Activated T-cell treated with anti-CD3 and anti-CD28 coated beads for 24 hours (primary cell): Measurements from ENCODE around the gene ATP2B2.

Experiments used
- DNase-seq: peaks from one replicate; pipeline ENCODE4 v3.0.0-alpha.2; 2020; ENCODE audit warnings: low read depth

Gene ATP2B2

GRCh38 chr3:10448544-10448943, 56.8 kb downstream of the ATP2B2 start:
- DNase-seq = no peak

DNA sequence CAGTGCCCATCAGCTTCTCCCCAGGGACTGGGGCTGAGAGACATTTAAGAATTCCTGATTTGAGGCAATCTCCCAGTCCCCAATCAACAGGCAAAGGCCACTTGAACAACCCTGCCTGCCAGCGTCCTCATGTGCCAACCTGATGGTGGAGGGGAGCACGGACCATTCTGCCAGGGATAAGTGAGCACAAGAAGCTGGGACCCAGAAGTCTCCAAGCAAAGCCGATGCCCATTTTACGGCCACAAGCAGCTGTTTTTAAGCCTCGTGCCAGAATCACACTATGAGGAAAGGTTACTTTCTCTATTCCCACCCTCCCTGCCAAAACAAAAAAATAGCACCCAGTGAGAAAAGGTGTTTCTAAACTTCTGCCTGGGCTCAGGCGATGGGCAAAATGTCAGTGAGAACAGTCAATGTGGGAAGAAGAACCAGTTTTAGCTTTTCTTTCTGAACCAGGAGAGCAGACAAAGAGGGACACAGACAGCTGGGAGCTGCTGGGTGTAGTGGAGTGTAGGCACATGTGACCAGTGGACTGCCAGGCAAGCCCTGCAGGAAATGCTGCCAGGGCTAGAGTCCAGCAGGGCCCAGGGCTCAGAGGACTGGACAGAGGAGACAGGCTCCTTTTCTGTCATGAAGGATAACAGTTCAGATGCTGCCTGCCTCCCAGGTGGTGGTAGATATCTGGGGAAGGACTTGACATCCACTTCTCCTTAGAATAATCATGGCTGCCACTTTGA, 57.7 kb downstream of the ATP2B2 start:
- DNase-seq = no peak

DNA sequence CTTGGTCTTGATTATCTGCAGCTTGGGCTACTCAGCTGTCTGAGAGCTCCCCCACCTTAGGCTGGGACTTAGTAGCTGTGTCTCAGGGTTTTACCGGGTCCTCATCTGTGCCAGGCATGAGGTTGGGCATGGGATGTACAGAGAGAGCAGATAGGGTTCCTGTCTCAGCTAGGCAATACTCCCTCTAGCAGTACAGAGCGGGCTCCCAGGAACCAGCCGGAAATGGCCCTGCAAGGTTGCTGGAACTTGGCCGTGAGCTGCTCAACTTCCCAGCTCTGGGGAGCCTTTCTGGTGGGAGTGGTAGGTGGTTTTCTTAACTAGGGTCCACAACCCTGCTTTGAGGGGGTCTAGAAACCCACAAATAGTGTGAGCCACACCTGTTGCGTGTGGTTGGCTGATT, 58.3 kb downstream of the ATP2B2 start:
- no peak for DNase-seq

- no peak for DNase-seq
These were observed 59.7 kb downstream of the ATP2B2 start for GRCh38 chr3:10445561-10446175.

DNA sequence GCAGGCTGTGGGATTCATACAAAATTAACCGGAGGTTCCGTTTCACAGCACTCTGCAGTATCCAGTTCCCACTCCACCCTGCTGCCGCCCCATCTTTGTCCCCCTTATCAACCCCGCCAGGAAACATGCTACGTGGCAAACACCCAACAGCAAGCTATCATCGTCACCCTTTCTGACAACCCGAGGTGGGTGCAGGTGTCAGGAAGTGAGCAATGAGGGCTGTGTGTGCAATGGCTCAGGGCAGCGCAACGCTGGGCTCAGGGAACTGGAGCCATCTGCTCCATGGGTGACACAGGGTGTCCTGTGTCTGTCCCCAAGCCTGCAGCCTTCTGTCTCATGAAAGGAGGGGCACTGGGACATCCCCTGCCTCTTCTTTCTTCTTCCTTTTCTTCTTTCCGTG, 60.9 kb downstream of the ATP2B2 start:
- DNase-seq = no peak

DNA sequence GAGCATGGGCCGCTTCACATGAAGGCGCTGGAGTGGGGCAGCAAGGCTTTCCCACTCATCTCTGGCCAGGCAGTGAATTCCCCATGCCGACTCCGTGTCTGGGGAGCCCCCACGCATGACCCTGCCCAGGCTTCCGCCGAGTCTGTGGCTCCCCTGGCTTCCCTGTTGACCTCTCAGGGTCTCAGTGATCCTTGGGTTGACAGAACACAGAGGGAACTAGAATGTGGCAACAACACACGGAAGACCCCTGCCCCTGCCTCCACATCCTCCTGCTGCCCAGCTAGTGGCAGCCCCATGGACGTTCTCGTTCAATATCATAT, 61.3 kb downstream of the ATP2B2 start:
- DNase-seq = no peak

- DNase-seq = no peak
These were observed 61.9 kb downstream of the ATP2B2 start for GRCh38 chr3:10443272-10444109.

DNA sequence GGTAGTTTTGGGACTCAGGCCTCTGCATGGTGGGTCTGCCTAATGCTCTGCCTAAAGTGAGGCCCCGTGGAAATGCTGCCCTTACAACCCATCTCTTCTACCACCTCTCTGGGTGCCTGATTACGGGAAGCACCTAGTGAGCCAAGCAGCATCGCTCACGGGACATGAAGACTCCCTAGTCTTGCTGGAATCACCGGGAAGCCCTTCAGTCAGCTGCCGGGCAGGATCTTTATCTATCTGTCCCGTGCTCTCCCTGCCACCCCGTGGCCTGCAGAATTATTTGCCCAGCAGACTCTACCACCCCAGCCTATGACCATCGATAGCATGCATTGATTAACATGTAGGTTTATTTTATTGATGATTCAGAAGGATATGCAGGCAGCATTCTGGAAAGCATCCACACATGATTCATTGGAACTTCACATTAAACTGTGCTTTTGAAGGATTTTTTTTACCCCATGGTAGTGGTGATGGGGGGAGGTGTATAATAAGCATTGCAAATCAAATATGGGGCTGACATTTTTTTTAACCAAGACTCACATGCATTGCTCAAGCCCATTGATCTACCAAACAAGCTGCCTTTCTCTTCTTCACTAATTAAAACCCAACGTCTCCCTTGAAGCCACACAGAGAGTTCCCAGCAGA, 63.1 kb downstream of the ATP2B2 start:
- no peak for DNase-seq

GRCh38 chr3:10440684-10441083, 64.7 kb downstream of the ATP2B2 start:
- no peak for DNase-seq

GRCh38 chr3:10438902-10439610, 66.3 kb downstream of the ATP2B2 start:
- DNase-seq = no peak

DNA sequence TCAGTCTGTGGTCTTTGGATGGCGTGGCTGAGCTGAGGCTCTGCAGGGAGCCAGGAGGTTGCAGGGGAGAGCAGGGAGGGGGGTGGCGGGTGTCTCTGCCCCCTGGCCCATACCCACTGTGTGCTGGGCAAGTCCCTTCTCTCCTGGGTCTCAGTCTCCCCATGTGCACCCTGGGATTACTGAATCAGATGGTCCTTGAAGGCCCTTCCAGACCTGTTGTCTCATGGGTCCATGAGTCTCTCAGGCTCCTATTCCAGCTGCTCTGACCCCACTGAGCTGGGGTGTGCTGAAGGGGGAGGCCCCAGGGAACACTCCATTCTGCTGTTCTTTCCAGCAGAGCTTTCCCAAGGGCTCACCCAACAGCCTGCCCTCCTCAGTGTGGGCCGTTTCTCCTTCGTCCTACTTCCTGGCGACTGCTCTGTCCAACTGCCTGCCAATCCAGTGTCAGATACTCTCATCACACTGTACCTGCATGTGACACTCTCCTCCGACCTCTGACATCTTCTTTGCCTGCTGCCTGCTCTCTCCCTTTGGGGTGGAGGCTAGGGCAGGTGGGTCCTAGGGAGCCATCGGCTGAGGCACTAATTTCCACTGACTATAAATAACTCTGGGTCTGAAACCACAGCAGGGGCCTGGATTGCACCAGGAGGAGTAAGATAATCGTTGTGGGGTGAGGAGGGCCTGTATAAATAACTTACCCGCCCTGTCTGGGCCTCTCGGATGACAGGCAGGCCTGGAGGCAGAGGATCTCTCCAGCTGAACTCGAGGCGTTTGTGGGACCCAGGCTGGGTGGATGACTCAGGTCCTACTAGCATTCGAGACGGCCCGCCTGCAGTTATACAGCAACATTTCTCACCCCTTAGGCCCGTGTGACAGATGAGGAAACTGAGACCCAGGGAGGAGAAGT, 67.1 kb downstream of the ATP2B2 start:
- no peak for DNase-seq

DNA sequence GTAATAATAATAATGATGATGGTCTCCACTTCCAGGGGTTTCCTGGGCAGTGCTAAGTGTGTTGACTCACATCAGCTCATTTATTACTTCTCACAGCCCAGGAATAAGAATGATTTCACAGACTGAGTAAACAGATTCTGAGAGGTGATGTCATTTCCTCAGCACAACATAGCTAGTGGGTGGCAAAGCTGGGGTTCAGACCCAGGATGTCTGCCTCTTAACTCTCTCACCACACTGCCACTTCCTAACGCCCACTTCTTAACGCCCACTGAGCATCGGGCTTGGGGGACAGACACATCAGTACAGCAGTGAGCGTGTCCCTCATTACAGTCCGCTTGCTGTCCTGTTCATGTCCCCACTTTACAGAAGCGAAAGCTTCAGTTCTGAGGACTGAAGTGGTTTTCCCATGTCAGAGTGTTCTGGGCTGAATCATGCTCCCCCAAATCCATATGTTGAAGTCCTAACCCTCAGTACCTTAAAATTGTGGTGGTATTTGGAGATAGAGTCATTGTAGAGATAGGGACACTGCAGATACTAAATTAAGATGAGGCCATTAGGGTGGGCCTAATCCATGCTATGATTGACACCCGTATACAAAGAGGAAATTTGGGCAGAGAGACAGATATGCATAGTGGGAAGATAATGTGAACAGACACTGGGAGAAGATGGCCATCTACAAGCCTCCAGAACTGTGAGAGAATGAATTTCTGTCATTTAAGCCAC, 68.0 kb downstream of the ATP2B2 start:
- DNase-seq = peak; percentile 48

DNA sequence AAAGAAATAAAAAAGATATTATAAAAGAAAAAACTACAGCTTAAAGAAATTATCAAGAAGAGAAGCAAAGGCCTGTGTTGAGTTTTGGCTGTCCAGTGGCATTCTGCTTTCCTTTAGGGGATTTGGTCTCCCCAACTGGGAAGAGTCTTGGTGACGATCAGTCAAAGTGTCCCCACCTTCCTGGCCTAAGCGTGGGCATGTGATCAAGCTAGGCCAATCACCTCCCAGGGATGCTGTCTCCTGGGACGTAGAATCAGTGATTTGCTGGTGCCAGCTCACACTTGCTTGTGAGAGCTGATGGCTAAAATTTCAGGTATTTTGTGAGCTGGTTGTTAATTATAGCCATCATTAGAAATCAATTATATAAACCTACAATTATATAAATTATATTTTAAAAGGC, 69.5 kb downstream of the ATP2B2 start:
- no peak for DNase-seq

GRCh38 chr3:10434938-10435336, 70.4 kb downstream of the ATP2B2 start:
- DNase-seq = no peak

DNA sequence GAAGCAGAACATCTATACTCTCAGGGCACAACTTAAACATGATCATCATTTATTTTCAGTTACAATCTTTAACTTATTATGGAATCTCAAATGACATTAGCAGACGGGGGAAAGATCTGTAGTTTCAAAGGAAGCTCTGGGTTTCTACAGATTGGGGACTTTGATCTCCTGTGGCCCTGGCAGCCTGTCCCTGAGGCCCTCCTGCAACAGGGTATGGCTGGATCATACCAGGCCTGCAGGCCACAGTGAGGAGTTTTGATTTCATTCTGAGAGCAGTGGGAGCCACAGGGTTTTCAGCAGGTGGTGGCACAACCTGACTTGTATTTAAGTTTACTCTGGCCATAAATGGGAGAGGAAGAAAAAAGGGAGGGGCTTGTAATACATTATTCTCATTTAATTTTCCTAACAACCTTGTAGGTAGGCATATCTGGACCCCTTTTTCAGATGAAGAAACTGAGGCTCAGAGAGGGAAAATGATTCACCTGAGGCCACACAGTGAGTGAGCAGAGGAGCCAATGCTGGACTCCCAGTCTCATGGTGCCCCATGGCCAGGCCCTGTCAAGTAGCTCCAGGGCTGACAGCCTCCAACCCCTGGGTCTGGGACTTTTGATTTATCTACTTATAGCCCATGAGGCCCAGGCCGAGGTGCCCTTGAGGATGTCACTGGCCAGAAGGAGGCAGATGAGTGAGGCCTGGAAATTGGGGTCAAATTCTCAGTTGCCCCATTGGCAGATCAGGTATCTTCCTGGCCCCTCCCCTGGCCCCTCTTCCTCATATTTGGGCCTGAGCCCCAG, 71.0 kb downstream of the ATP2B2 start:
- no peak for DNase-seq

DNA sequence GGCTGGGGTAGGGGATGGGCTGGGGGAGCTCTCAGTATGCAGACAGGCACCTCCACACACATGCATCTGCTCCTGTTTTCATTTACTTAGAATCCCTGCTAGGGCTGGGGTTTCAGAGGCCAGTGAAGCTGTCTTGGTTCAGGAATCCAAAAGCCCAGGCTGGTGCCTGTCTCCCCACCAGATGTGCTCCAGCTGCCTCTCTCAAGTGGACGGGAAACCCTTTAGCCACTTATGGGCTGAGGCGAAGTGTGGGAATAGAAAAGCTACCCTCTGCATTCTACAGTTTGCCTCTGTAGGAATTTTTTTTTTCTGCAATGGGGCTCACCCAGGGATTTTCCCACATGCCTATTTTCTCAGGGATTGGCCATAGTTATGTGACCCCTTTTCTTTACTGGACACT, 72.5 kb downstream of the ATP2B2 start:
- no peak for DNase-seq

DNA sequence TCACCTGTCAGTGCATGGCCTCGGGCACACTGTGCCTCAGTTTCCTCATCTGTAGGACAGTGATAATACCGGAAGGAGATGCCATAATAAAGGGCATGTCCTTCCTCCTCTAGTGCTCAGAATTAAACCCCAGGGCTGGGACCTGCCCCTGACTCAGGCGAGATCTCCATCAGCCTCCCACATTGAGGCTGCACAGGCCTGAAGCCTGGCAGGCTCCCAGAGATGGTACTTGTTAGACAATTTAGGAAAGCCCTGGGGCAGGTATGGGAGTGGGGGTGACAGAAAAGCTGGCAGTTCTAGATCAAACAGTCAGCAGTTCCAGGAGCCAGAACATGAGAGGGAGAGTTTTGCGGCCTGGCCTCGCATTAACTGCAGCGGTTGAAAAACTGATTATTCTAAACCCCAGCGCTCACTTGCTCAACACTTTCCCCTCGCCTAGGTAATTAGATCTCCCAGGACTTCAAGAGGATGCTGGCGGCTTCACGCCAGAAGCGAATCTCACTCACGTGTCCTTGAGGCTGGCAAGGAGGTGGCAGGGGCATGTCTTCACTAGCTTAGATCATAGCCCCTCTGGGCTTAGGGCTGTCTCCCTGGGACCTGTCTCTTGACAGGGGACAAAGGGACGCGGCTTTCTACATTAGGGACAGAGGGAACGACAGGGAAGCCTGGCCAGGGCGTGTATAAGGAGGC, 73.1 kb downstream of the ATP2B2 start:
- DNase-seq = no peak

DNA sequence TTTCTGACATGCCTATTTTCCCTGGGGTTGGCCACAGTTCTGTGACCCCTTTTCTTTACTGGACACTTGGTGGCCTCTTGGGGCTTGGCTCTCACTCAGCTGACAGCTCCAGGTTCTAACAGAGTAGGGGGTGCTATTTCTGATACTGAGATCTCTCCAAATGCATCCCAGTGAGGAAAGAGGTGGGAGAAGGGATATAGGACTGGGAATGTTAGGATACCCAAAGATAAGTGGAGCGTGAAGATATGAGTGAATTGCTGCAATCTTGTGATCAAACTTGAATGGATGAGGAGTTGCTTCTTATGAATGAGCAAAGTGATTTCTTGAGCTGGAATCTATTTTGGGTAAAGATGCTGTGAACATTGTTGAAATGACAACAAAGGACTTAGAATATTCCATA, 74.6 kb downstream of the ATP2B2 start:
- DNase-seq = no peak
